Stimulated activated naive CD8-positive, alpha-beta T cell treated with anti-CD3 and anti-CD28 coated beads, Interleukin-15, Interleukin-2, amounts not matched to agents 100 U/mL and 50 U/mL, for 24 hours (primary cell): ENCODE results near the gene VDAC1.
"Not testable (repeated sequence)": the region's sequence is repeated elsewhere in the genome, so short reads cannot be mapped to it uniquely, and the experiment has no call there.

Source experiments
- ATAC-seq: fragments of 150-1000 bp; cut with Tn5 transposase; one replicate; pipeline ENCODE4 v1.10.0; 2021
- DNase-seq: peaks from one replicate; pipeline ENCODE4 v3.0.0; 2021

VDAC1 gene, protein sequence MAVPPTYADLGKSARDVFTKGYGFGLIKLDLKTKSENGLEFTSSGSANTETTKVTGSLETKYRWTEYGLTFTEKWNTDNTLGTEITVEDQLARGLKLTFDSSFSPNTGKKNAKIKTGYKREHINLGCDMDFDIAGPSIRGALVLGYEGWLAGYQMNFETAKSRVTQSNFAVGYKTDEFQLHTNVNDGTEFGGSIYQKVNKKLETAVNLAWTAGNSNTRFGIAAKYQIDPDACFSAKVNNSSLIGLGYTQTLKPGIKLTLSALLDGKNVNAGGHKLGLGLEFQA

DNA sequence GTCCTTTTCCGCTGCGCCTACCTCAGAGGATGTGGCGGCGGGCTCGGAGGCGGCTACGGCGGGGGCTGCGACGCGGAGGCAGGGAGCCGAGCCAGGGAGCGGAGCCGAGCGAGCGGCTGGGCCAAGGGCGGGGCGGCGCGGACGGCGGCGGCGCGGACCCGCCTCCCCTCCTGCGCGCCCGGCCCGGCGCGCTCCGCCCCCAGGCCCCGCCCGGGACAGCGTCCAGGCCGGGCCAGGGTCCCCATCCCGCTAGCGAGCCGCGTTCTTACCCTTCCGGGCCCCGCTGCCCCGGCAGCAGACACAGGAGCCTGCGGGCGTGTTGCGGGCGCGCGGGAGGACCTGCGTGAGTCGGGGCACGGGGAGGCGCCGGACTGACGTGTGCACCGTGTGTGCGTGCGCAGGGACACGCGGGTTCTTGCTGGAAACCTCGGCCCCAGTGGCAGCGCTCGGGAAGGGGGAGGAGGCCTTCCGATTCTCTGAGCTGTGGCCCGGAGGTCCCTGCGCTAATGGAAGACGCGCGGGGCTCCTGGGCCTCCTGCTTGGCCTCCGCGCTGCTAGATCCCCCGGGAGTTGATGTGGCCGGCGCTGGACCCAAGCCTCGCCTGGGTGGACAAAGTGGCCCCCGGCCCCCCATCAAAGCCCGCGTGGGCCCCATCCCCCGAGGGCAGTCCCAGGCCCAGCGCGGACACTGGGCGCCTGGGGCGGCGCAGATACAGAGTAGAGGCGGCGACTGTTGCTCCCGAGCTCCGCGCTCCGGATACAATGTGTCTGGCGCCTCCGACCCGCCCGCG lies at the start of gene VDAC1:
Gene VDAC1, minus strand, starts transcription at position 350 of the 791 bp plus-strand sequence. CDS start 11,963 bp downstream, outside the sequence.
- DNase-seq = peak; percentile 87

DNA sequence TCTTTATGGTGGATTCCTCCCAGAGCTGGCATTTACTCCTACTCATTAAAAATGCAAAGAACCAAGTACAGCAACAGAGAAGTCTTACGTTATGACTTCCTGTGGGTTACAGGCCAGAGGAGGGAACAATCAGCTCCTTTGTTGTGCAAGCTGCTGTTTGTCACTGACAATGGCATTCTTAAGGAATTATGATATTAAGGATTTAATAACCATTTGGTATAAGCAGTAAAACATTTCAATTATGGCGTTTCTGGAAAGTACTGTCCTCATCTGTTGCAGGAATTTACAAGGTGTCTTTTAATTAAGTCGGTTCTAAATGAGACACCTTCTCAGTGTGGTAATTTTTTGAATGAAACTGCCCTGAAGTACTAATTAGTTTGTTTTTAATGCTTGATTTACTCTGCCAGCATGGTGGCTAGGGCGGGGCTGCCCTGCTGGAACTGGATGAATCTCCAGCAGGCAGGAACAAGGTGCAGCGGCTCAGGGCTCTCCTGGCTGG lies 49.1 kb upstream of the VDAC1 start:
- DNase-seq = no peak
- peak; percentile 57 for ATAC-seq

More for the DNA sequence above, at the start of gene VDAC1:
- peak; percentile 89 for ATAC-seq

DNA sequence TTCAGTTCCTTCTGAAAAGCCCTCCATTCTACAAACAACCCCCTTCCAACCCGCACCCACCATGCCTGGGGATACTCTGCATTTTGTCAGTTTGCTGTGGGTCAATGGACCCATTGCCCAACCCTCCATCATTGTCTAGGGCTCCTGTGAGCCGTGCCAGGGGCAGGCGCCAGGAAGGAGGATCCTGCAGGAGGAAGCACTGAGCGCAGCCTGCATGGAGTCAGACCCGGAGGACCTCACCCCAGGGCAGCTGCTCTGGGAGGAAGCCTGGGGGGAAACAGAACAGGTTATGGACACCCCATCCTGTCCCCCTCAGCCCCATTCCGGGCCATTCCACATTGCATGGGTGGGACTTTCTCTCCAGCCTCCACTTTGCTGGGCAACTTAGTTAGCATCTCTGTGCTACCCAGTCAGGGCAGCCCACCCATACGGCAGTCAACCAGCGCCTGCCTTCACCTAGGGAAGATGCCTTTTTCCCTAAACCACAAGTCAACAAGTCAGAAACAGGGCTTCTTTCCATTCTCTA lies 48.6 kb upstream of the VDAC1 start:
- DNase-seq (no peak), ATAC-seq (peak; percentile 21)

DNA sequence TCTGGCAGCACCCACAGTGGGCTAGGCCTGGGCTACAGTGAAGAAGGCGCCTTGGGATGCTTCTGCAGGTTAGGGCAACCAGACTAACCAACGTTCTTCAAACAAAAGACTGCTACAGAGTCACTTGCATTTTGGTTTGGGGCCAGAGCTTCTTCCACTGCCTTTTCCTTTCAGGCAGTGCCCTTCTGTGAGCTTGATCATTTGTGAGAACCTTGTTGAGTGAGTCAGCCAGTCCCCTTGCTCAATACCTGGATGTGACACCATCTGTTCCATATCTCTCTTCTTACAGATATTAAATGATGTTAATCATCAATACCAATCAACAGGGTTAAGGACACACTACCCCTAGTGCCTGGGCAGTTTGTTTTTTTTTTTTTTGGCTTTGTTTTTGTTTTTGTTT lies 46.5 kb upstream of the VDAC1 start:
- ATAC-seq (peak; percentile 75), DNase-seq (no peak)

DNA sequence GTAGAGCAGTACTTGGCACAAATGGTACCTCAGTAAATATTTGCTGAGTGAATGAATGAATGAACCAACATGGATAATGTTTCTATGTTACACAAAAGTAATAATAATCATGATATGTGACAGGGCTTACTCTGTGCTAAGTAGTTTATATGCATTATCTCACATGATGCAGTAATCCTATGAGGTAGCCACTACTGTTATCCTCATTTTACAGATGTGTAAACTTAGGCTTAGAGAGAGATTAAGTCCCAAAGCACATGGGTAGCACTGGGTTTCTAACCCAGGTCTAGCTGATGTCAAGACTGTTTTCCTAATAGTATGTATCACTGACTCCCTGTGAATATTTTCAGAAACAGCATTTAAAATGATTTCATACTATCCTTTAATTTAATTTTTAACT lies 44.1 kb upstream of the VDAC1 start:
- ATAC-seq = no peak
- no peak for DNase-seq

DNA sequence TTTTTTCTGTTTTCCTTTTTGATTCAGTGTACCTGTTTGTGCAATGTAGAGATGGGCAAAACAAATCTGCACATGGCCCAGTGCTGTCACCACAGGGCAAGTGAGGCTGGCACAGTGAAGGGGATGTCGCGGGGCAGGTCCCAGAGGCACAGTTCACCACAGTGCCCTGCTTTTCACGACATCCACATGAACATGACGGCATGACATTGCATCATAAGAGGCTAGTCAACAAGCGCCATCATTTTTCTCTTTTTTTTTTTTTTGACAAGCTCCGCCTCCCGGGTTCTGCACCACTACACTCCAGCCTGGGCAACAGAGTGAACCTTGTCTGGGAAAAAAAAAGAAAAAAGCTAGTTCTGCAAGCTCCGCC lies 42.9 kb upstream of the VDAC1 start:
- no peak for DNase-seq
- no peak for ATAC-seq

DNA sequence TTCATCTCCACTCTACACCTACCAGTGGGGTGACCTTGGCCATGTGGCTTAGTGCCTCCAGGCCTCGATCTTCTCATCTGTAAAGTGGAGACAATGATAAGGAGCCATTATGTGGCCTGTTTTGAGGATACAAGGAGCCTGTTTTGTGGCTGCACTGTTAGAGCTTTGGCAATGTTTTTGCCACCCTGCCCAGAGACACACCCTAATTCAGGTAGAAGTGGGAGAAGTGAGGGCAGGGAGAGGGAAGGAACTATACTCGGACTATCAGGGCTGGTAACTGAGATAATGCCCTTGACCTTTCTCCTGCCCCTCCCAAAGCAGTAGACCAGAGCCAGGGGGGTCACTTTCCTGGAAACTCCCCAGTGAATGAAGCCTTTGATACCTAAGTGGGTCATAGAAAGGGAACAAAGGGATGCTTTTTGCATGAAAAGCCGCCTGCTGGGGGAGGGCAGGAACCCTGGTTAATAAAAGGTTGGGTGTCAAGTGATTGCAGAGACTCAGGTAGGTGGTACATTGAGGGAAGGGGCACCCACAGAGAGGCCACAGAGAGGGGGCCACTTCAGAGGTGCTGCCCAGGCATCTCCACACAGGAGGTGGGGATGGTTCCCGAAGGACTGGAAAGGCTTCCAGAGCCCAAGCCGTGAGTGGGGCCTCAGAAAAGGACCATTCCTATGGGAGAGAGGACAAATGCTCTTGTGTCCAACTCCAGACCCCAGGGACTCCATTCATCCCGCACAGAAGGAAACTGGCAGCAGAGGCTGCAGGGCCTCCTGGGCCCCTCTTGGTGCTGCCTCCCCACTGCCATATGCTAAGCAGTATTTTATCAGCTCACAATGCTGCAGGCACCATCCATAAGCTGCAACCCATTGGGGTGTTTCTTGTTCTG lies 42.3 kb upstream of the VDAC1 start:
- no peak for ATAC-seq
- no peak for DNase-seq

DNA sequence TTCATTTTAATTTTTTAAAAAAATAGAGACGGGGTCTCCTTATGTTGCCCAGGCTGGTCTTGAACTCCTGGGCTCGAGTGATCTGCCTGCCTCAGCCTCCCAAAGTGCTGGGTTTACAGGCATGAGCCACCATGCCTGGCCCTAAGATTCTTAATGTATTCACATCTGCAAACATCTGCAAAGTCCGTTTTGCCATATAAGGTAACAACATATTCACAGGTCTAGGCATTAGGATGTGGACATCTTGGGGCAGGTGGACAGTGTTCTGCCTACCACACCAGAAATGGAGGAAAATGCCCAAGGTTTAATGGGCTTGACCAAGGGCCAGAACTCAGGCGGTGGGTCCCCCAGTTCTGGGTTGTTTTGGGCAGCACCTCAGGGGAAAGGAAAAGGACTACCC lies 41.6 kb upstream of the VDAC1 start:
- ATAC-seq (no peak), DNase-seq (no peak)

DNA sequence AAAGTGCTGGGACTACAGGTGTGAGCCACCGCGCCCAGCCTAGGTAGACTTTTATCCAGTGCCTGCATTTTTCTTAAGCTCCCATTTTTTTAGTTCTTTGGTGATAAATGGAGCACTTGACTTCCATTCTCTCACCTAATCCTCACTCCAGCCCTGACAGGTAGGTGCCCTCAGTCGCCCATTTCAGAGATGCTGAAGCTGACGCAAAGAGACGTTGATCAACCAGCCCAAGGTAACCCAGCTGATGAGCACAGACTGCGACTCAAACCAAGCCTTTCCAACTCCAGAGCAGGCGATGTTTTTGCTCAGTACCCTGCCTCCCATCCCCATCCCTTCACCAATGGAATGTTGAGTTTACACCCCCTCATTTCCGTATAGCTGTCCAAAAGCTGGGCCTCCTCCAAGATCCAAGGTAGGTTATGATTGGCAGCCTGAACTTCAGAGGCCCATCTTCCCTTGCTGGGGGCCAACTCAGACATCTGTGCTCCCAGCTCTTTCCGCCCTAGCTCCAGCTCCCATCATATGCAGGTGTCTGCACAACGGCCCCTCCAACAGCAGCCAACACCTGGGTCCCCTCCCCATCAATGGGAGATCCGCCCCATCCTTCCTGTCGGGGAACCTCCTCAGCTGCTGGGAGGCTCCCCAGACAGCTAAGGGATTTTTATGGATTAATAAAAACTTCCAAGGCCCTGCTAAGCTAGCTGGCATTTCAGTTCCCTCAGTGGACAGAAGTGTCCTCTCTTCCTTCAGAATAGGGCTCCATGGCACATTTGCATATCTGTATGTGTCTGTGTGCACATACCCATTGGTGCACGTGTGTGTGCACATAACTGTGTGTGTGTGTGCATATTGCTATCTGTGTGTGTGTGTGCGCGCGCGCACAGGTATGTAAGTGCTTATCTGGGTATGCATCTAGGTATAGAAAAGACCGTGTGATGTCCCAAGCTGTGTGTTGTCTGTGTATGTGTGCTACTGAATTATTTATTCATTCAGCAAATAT lies 39.3 kb upstream of the VDAC1 start:
- ATAC-seq (no peak), DNase-seq (no peak)

DNA sequence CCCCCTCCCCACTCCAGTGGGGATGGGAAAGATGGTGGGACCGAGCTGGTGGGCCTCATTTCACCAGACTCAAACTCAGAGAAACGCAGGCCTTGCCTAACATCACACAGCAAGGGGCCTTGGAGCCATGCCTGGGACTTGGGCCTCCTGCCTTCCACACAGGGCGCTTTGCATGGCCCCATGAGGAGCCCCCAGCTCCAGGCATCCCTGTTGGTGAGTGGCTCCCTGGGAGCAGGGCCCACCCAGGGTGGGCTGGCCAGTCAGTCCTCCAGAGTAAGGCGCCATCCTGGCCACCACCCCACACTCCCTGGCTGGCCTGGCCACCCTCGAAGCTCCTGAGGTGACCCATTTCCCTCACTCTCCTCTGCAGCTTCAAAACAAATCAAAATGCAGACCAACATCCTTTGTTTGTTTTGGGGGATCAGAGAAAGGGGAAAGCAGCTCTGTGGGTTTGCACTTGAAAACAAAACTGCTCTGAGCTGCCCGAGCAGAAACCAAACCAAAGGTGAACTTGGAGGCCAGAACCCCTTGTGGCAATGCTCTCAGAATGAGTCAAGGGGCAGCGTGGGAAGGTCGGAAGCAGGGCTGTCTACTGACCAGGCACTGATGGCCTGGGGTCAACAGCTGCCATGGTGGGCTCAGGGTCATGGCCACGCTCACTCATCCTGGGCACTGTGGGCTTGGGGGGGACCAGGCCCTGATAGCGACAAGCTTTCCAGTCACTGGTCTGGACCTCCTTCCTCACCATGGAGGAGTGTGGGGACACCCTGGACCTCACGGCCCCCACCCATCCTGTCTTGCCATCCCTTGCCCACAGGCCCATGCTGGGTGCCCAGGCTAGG lies 37.0 kb upstream of the VDAC1 start:
- DNase-seq = peak; percentile 28
- ATAC-seq = no peak

DNA sequence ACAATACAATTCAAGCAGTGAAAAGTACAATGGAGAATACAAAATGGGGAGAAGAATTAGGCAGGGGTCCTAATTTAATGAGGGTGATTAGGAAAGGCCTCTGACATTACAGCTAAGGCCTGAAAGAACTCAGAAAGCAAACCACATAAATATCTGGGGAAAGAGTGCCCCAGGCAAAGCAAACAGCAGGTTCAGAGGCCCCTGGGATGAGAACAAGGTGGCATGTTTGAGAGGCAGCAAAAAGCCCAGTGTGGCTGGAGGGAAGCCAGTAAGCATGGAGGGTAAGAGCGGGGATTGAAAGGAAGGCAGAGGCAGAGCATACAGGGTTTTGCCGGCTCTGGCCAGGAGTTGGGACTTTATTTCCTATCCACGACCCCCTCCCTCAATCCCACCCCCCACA lies 33.4 kb upstream of the VDAC1 start:
- ATAC-seq = no peak
- no peak for DNase-seq

DNA sequence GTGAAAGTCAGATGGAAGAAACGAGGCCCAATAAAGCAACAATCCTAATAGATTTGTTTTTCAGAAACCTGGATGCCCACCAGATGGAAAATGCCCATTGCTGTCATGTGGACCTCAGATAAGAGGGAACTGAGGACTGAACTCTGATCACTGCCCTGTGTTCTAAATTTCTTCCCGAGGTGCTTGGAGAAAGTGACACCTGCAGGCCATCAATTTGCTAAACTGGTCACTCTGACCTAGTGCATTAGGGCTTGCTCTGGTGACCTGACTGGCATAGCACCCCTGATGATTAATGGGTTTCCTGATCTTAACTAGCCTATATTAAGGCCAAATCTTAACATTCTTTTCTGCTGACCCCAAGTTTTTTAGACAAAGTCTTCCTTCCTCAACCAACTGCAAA lies 32.4 kb upstream of the VDAC1 start:
- no peak for DNase-seq

DNA sequence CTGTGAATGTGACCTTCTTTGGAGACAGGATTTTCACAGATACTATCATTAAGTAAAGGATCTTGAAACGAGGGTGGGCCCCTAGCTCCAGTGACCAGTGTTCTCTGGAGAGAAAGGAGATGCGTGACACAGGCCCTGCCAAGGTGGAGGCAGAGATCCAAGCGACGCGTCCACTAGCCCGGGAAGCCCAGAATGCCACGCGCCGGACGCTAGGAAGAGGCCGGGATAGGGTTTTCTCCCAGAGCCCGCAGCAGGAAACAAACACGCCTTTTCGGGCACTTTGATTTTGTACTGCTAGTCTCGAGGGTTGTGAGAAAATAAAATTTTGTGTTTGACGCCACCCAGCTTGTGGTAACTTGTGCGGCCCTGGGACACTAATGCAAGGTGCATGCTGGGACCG lies 29.6 kb upstream of the VDAC1 start:
- ATAC-seq (no peak), DNase-seq (no peak)

More for the DNA sequence above, 32.4 kb upstream of the VDAC1 start:
- no peak for ATAC-seq

DNA sequence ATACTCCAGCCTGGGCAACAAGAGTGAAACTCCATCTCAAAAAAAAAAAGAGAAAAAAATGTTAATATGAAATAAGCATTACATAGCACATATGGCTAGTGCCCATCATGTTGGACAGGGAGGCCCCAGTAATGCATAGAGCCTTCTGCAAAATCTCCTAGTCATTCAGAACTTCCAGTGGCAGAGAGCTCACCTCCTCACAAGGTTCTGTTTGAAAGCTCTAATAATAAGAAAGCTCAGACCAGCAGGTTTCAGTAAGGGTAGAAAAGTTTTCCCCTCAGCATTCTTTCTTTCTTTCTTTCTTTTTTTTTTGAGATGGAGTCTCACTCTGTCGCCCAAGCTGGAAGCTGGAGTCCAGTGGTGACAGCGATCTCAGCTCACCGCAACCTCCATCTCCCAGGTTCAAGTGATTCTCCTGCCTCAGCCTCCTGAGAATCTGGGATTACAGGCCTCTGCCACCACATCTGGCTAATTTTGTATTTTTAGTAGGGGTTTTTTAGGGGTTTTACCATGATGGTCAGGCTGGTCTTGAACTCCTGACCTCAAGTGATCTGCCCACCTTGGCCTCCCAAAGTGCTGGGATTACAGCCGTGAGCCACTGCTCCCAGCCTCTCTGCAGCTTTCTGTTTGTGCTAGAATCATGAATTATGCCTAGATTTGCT lies 25.7 kb upstream of the VDAC1 start:
- not testable (repeated sequence) for ATAC-seq, DNase-seq

DNA sequence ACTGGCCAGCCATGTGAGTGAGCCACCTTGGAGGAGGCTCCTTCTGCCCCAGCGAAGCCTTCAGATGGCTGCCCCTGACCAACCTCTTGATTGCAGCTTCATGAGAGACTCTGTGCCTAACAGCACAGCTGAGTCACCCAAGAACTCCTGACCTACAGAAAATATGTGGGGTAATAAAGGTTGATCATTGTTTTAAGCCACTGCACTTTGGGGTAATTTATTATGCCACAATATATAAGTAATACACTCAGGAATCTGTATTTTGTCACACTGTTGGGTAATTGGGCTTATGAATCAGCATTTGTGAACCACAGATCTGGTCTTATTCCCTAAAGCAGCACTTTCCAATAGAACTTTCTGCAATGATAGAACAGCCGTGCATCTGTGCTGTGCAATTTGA lies 24.4 kb upstream of the VDAC1 start:
- no peak for ATAC-seq
- DNase-seq = no peak

DNA sequence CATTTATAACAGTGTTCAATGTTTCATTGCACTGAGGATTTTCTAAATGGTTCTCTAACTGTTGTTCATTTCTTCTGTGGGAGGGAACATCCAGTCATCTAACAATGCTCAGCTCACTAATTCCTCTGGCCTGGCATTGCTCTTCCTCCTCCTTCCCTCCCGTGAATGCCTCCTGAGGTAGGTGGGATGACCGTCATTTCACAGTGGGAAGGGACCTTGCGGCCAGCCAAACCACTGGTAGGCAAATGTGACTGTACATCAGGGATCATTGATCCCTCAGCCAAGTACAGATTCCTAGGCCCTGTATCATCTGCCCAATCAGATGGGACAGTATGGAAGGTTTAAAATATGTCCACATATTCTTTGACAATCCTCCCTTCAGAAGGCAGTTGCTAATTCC lies 23.7 kb upstream of the VDAC1 start:
- ATAC-seq = no peak
- no peak for DNase-seq

DNA sequence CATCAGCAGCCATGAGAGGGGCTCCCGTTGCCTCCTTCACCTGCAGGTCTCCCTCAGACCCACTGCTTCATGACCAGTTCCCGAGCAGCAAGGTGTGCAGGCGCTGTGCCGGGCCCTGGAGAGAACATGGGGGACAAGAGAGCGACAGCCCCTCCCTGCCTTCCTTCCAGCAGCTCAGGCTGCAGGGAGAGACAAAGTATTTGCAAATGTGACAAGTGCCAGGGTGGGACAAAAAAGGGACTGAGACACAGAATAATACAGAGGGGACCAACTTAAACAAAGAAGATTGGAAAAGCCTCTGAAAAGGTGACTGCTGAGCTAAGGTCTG lies 22.5 kb upstream of the VDAC1 start:
- DNase-seq (no peak), ATAC-seq (no peak)

DNA sequence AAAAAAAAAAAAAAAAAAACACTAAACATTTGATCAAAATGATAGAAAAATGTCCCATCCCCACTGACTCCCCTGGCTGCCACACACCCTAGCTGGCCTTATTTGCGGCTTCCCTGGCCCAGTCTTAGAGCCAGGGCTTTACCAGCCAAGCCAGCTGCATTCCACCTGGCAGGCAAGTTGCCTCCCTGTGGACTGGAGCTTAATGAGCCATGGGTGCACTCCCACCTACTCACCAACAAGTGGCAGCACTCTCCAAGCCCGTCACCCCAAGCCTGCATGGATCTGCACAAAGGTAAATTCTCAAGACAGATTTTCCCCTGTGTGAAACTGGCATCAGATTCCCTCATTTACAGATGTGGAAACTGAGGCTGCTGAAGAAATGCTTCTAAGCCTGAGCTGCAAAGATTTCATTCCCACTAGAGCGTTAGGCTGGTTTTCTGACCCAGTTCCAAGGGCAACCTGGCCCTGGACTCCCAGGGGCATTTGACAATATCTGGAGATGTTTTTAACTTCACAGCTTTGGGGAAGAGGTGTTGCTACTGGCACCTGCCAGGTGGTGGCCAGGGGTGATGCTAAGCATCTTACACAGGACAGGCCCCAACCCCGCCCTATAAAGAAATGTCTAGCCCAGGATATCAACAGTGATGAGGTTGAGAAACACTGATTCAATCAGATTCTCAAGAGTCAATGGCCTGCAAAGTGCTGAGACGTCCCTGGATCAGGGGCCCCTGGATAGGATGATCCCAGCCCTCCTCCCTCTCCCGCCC lies 21.9 kb upstream of the VDAC1 start:
- ATAC-seq = peak; percentile 90
- DNase-seq = peak; percentile 48

DNA sequence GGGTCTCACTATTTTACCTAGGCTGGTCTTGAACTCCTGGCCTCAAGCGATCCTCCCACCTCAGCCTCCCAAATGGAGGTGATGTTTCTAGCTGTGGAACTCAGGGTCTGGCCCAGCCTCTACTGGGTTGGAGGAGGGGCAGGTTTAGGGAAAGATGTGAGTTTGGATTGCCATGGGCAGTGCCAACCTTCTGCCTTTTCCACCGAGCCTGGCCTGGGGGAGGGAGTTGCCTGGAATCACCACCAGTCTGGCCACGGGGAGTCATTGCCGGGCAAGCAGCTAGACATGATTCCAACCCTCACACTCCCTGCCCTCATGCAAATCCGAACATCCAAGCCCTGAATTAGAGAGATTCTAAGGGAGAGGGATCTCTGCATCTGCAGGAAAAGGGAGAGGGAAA lies 21.0 kb upstream of the VDAC1 start:
- ATAC-seq (no peak), DNase-seq (no peak)
